Endothelial cell of umbilical vein (primary cell): Measurements from ENCODE around the gene EFCAB13. TPM values are rescaled to one million over a fixed set of nuclear protein-coding genes. Genes with fewer than 3 reads are reported as not detected.

Experiments used
- BruUV-seq: library from RNA; stranded (reverse); fragments of 400-500 nt; replicated peaks from 2 replicates; lab custom pipeline; 2021; lab: Mats Ljungman, UMichigan
- CTCF ChIA-PET: fragments of 300-600, 350-600 bp; sonication (Branson Sonifier 250); formaldehyde crosslinking; loops from one replicate; lab custom pipeline; 2021; ENCODE audit warnings: antibody characterized with exemption, inconsistent platforms; lab: Charles Lee
- POLR2A ChIA-PET: fragments of 300-600, 350-600 bp; sonication (Branson Sonifier 250); formaldehyde crosslinking; loops from one replicate; lab custom pipeline; 2021; ENCODE audit warnings: antibody characterized with exemption, inconsistent platforms; lab: Charles Lee
- DNase-seq: peaks from one replicate; pipeline ENCODE4 v3.0.0-alpha.2; 2011; ENCODE audit warnings: low read depth, low spot score
- FAIRE-seq: peaks from 2 replicates; lab custom pipeline; 2011; peaks lifted over from hg19 to GRCh38; lab: Jason Lieb, UNC
- H2AFZ ChIP-seq: 2 replicates; pipeline ENCODE4 v1.6.0; 2012; ENCODE audit warnings: low read depth, low read length, control low read depth, inconsistent platforms
- H3K27ac ChIP-seq: 2 replicates; pipeline ENCODE4 v1.5.1; 2011; ENCODE audit warnings: low read depth, mild to moderate bottlenecking, control low read depth, low read length, moderate library complexity; ENCODE audit not compliant: insufficient read depth
- H3K27me3 ChIP-seq, 2 experiments: 2 replicates each; pipeline versions ENCODE4 v1.6.0 to v1.6.1; 2011; ENCODE audit warnings: low read length in 2 of 2, mixed read lengths in 1 of 2; ENCODE audit not compliant: control insufficient read depth in 2 of 2, insufficient read depth in 2 of 2
- H3K36me3 ChIP-seq, 2 experiments: 2 replicates in 1 of 2; 3 replicates in 1 of 2; pipeline ENCODE4 v1.5.1; 2011; ENCODE audit warnings: low read length in 2 of 2, mild to moderate bottlenecking in 1 of 2, moderate library complexity in 1 of 2; ENCODE audit not compliant: control insufficient read depth in 2 of 2, insufficient read depth in 2 of 2; ENCODE audit errors: extremely low read depth in 1 of 2
- H3K4me1 ChIP-seq: 3 replicates; pipeline ENCODE4 v1.5.1; 2011; ENCODE audit warnings: mild to moderate bottlenecking, low read length; ENCODE audit not compliant: control insufficient read depth, insufficient read depth; ENCODE audit errors: extremely low read depth
- H3K4me2 ChIP-seq: 2 replicates; pipeline ENCODE4 v1.6.1; 2011; ENCODE audit warnings: low read length, control low read depth, mixed read lengths; ENCODE audit not compliant: insufficient read depth
- H3K4me3 ChIP-seq, 3 experiments: fragments of 200-600 bp in 1 of 3; sonication (generic), shearing (Covaris generic) in 1 of 3; replicated peaks in 1 of 3; 2 replicates each; pipeline ENCODE4 v1.5.1; 2011 to 2016; ENCODE audit warnings: control low read depth in 3 of 3, low read length in 3 of 3, mild to moderate bottlenecking in 2 of 3, inconsistent platforms in 1 of 3, low read depth in 1 of 3, moderate library complexity in 1 of 3; ENCODE audit not compliant: insufficient read depth in 1 of 3
- H3K79me2 ChIP-seq: 2 replicates; pipeline ENCODE4 v1.6.0; 2012; ENCODE audit warnings: low read length, inconsistent platforms; ENCODE audit not compliant: control insufficient read depth, insufficient read depth
- H3K9ac ChIP-seq: replicated peaks from 2 replicates; pipeline ENCODE3; 2011; ENCODE audit warnings: low read length, control low read depth; ENCODE audit not compliant: insufficient read depth; ENCODE audit errors: extremely low read depth
- H3K9me1 ChIP-seq: replicated peaks from 3 replicates; pipeline ENCODE4 v1.6.0; 2011; ENCODE audit warnings: mild to moderate bottlenecking, low read length; ENCODE audit not compliant: control insufficient read depth, insufficient read depth; ENCODE audit errors: extremely low read depth
- H3K9me3 ChIP-seq: replicated peaks from 2 replicates; pipeline ENCODE4 v1.5.1; 2012; ENCODE audit warnings: low read length, inconsistent platforms; ENCODE audit not compliant: control insufficient read depth, insufficient read depth
- H4K20me1 ChIP-seq: replicated peaks from 2 replicates; pipeline ENCODE3; 2011; ENCODE audit warnings: mild to moderate bottlenecking, low read length; ENCODE audit not compliant: control insufficient read depth, insufficient read depth; ENCODE audit errors: extremely low read depth
- CTCF ChIP-seq, 2 donors: IDR thresholded peaks; 1 replicate in 1 of 2; 2 replicates in 1 of 2; pipeline ENCODE4 v1.5.1; 2011; ENCODE audit warnings: low read length in 2 of 2, mild to moderate bottlenecking in 2 of 2, moderate library complexity in 2 of 2, control low read depth in 1 of 2, inconsistent platforms in 1 of 2, low read depth in 1 of 2; ENCODE audit not compliant: insufficient read depth in 1 of 2; ENCODE audit errors: extremely low read depth in 1 of 2
- JUN ChIP-seq: IDR thresholded peaks from 2 replicates; pipeline ENCODE4 v1.6.1; 2011; ENCODE audit warnings: borderline replicate concordance, low read depth; ENCODE audit not compliant: insufficient read length, insufficient read depth
- MAX ChIP-seq: IDR thresholded peaks from 2 replicates; pipeline ENCODE4 v1.6.1; 2011; ENCODE audit not compliant: insufficient read depth, insufficient read length
- MYC ChIP-seq: IDR thresholded peaks from one replicate; pipeline ENCODE4 v1.6.1; 2011; ENCODE audit warnings: mild to moderate bottlenecking, low read depth, low read length
- POLR2A ChIP-seq: IDR thresholded peaks from 2 replicates; pipeline ENCODE4 v1.6.1; 2012; ENCODE audit warnings: low read depth, mild to moderate bottlenecking, control low read depth, low read length
- POLR2AphosphoS5 ChIP-seq: IDR thresholded peaks from 2 replicates; pipeline ENCODE4 v1.6.1; 2012; ENCODE audit warnings: low read depth, mild to moderate bottlenecking, control low read depth, low read length, moderate library complexity; ENCODE audit not compliant: insufficient read depth
- dilution Hi-C: fragments of 300-500 bp; cut with MboI; formaldehyde crosslinking; loops from one replicate; pipeline ENCODE4 v1.15.0; 2019; ENCODE audit warnings: low sequenced_read_pairs; ENCODE audit not compliant: extremely low pct_ligation_motif_present
- intact Hi-C: fragments of 100-400 bp; cut with micrococcal nuclease; formaldehyde crosslinking; loops from one replicate; pipeline ENCODE4 v1.10.0; 2022
- polyA plus RNA-seq, 4 experiments: library from polyadenylated mRNA; depleted of rRNA in 3 of 4; stranded (reverse) in 3 of 4; unstranded in 1 of 4; fragments of >200 nt; gene quantifications; 2 replicates each; pipeline versions ENCODE4 v1.2.1 to v1.2.3, GENCODE V29; 2011 to 2012; ENCODE audit warnings: missing spikeins in 1 of 4
- total RNA-seq: library from RNA; stranded (reverse); gene quantifications from 2 replicates; pipeline ENCODE4 v1.2.3, GENCODE V29; 2021

Gene EFCAB13
- total and polyA plus RNA-seq, 2 donors (not counting 3 experiments of a cell fraction or from before 2014, with no cell fraction given) = 0.86 to 12.9 TPM

DNA sequence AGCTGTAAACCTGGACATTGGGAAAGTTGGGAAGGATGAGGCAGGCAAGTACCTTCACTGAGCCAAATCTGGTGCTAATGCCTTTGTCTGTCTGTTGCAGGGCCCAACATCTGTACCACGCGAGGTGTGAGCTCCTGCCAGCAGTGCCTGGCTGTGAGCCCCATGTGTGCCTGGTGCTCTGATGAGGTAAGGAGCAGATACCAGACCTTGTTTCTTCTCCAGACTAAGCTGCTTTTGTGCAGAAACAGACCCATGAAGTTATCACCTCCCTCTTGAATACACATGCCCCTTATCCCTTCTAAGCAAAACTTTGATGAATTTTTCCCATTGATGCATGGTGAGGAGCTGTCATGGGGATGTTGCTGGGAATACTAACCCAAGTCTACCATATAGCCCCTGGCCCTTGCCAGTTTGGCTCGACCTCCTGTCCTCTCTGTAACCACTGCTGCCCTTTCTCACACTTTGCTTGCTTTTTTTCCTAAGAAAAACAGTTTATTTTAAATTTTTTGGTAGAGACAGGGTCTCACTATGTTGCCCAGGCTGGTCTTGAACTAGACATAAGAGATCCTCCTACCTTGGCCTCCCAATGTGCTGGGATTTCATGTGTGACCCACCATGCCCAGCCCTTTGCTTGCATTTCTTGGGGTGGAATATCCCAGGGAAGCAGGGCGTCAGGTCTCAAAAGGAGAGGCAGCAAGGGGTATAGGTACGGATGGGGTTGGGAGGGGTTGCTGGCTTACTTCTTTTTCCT, 49.3 kb upstream of the EFCAB13 start:
- no peaks in the 10 kb centered on the region for H3K27me3 ChIP-seq
- H3K9ac ChIP-seq = no peak overlapping the region
- ChIA-PET CTCF (no interaction called here), POLR2A (no interaction called here)
- H4K20me1 ChIP-seq = no peaks in the 10 kb centered on the region
- no peak overlapping the region for H2AFZ ChIP-seq
- no peak overlapping the region for H3K4me3 ChIP-seq
- H3K36me3 ChIP-seq = no peaks in the 10 kb centered on the region
- H3K79me2 ChIP-seq = no peaks in the 10 kb centered on the region
- intact Hi-C loops = no loop called here
- BruUV-seq = no TSS peak
- no peaks in the 10 kb centered on the region for H3K9me1 ChIP-seq
- FAIRE-seq (no peak), DNase-seq (no peak)
- H3K4me2 ChIP-seq = no peak overlapping the region
- H3K9me3 ChIP-seq = no peaks in the 10 kb centered on the region
- H3K27ac ChIP-seq = no peak overlapping the region
- dilution Hi-C loops = no loop called here
- TF ChIP-seq MYC = no peak
- no peak for TF ChIP-seq MAX
- peaks cover 20% of the 10 kb centered on the region for H3K4me1 ChIP-seq

- H2AFZ ChIP-seq = no peak overlapping the region
- H3K4me1 ChIP-seq = peaks cover 21% of the 10 kb centered on the region
- no peak overlapping the region for H3K27ac ChIP-seq
- no peaks in the 10 kb centered on the region for H3K9me1 ChIP-seq
- intact Hi-C loops (no loop called here), dilution Hi-C loops (no loop called here)
- BruUV-seq = no TSS peak
- H4K20me1 ChIP-seq = no peaks in the 10 kb centered on the region
- ChIA-PET CTCF (interaction anchor here (0.9 kb wide), 1 partner anchor 12 kb away, joined by 3 read pairs; no protein-coding TSS in a partner anchor), POLR2A (no interaction called here)
- H3K27me3 ChIP-seq = no peaks in the 10 kb centered on the region
- H3K9me3 ChIP-seq = no peaks in the 10 kb centered on the region
- no peak overlapping the region for H3K9ac ChIP-seq
- no peaks in the 10 kb centered on the region for H3K79me2 ChIP-seq
- no peak for TF ChIP-seq MAX
- TF ChIP-seq JUN = no peak
- no peak for TF ChIP-seq POLR2A
- TF ChIP-seq POLR2AphosphoS5 = no peak
- TF ChIP-seq CTCF (IDR thresholded peaks at IDR 0.05; ENCODE audit: extremely low read depth in 1 of 2, insufficient read depth in 1 of 2, low read depth in 1 of 2, low read length in 2 of 2) = no peak
- H3K4me3 ChIP-seq = no peak overlapping the region
- H3K4me2 ChIP-seq = no peak overlapping the region
- H3K36me3 ChIP-seq = no peaks in the 10 kb centered on the region
- FAIRE-seq = no peak
- DNase-seq = no peak
Observed at GRCh38 chr17:47275245-47275984, 48.3 kb upstream of the EFCAB13 start.
